Tibial nerve (tissue), 4 donors: Measurements from ENCODE around the gene TAS2R19.
"Not testable (repeated sequence)": the region's sequence is repeated elsewhere in the genome, so short reads cannot be mapped to it uniquely, and the experiment has no call there.

Experiments used
- CTCF ChIP-seq, 5 experiments: fragments of 200-600 bp in 3 of 5; fragments of 450-650 bp in 2 of 5; sonication (generic) in 3 of 5; IDR thresholded peaks; one replicate each; pipeline ENCODE4 v1.5.1; 2016 to 2019; ENCODE audit warnings: antibody characterized with exemption in 5 of 5, mild to moderate bottlenecking in 3 of 5, moderate library complexity in 2 of 5
- EP300 ChIP-seq, 2 donors: sonication (generic); formaldehyde crosslinking; IDR thresholded peaks; one replicate each; pipeline ENCODE4 v1.6.1; 2017; ENCODE audit warnings: antibody characterized with exemption in 2 of 2, mild to moderate bottlenecking in 1 of 2
- POLR2A ChIP-seq, 2 donors: fragments of 450-650 bp; IDR thresholded peaks; one replicate each; pipeline ENCODE4 v1.6.1; 2017; ENCODE audit warnings: antibody characterized with exemption in 2 of 2, mild to moderate bottlenecking in 2 of 2, moderate library complexity in 2 of 2

- TF ChIP-seq CTCF, POLR2A, EP300 (IDR thresholded peaks at IDR 0.05): not testable (repeated sequence)
Measured at GRCh38 chr12:11049806-11050531, 27.5 kb upstream of the TAS2R19 start.
